Measurements from ENCODE around the gene REV3L.

- TF ChIP-seq CTCF (IDR thresholded peaks at IDR 0.05; ENCODE audit: insufficient read depth, low read length, poor library complexity, severe bottlenecking) = no peak
- no peak for TF ChIP-seq EZH2phosphoT487 (conservative IDR thresholded peaks at IDR 0.05; ENCODE audit: low read length)
These were observed 33.9 kb downstream of the REV3L start for GRCh38 chr6:111449129-111449528.

All from SU-DHL-6 (cell line).